Sigmoid colon (tissue), 4 donors: ENCODE data around the gene YIF1B.
A peak's percentile ranks its signal among the peaks of the same experiment; 100 is the strongest.

Experiments
- POLR2AphosphoS5 ChIP-seq, 4 donors: sonication (generic); formaldehyde crosslinking; IDR thresholded peaks; one replicate each; pipeline ENCODE4 v1.6.1; 2017; ENCODE audit warnings: antibody characterized with exemption in 4 of 4
- TF ChIP-seq, protein P1 (sequence below), 4 experiments: fragments of 450-650 bp in 3 of 4; fragments of 200-600 bp in 1 of 4; IDR thresholded peaks; one replicate each; pipeline ENCODE4 v1.5.1; 2016 to 2019; ENCODE audit warnings: antibody characterized with exemption in 4 of 4, mild to moderate bottlenecking in 3 of 4, moderate library complexity in 2 of 4

DNA sequence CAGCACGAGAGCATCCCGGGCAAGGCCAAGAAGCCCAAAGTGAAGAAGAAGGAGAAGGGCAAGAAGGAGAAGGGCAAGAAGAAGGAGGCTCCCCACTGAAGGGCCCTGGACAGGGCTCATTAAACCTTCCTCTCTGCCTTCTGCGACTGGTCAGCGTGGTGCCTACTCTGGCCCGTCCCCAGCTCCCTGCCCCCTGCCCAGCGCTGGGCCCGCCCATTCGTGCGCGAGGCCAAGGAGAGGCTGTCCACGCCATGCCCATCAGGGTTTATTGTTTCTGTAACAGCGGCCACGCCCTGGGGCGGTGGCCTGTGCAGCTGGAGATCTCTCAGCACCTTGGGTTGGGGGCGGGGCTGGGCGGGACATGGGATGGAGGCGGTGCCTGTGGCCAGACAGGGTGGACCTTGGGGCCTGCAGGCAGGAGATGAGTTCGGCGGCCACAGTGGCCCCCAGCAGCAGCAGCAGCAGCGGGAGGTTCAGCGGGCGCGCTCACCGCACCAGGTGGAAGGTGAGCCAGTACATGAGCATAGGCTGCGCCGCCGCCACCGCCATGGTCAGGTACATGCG lies 10.8 kb downstream of the YIF1B start:
- TF ChIP-seq POLR2AphosphoS5 (IDR thresholded peaks at IDR 0.05), result peak in 1 of 4 donors; percentile 31
- TF ChIP-seq, protein P1, sequence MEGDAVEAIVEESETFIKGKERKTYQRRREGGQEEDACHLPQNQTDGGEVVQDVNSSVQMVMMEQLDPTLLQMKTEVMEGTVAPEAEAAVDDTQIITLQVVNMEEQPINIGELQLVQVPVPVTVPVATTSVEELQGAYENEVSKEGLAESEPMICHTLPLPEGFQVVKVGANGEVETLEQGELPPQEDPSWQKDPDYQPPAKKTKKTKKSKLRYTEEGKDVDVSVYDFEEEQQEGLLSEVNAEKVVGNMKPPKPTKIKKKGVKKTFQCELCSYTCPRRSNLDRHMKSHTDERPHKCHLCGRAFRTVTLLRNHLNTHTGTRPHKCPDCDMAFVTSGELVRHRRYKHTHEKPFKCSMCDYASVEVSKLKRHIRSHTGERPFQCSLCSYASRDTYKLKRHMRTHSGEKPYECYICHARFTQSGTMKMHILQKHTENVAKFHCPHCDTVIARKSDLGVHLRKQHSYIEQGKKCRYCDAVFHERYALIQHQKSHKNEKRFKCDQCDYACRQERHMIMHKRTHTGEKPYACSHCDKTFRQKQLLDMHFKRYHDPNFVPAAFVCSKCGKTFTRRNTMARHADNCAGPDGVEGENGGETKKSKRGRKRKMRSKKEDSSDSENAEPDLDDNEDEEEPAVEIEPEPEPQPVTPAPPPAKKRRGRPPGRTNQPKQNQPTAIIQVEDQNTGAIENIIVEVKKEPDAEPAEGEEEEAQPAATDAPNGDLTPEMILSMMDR (IDR thresholded peaks at IDR 0.05), result no peak
